ENCODE data around the gene GRIA4.

DNA sequence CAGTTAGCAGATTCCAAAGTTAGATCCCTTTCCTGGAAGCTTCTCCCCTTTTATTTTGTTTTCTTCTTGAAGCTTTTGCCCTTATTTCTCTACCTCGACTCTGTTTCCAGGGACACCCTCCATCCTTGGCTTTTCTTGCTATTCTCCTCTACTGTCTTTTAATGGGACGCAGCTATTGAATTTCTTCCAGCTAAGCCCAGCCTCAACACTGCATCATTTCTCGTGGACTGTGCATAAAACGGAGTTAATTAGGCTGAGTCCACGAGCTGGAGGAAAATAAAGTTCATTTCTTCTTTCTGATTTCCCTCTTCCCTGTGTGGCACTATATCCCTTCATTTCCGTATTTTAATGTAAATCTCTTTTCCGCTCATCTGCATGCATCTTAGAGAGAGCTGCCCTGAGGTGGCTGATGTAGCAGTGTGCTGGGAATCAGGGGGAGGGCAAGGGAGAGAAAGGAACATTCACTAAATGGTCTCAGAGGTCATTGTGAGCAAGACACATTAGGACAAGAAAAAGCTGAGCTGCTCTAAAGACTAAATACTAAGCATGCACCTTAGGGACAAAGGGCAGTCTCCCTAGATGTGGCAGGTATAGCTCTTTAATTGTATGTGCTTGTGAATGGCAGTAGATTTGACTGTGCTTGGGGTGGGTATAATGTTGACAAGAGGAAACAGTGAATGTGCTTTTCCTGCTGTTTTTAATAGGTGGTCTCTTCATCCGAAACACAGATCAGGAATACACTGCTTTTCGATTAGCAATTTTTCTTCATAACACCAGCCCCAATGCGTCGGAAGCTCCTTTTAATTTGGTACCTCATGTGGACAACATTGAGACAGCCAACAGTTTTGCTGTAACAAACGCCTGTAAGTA lies 1.9 kb downstream of the GRIA4 start:
- TF ChIP-seq, protein P1, sequence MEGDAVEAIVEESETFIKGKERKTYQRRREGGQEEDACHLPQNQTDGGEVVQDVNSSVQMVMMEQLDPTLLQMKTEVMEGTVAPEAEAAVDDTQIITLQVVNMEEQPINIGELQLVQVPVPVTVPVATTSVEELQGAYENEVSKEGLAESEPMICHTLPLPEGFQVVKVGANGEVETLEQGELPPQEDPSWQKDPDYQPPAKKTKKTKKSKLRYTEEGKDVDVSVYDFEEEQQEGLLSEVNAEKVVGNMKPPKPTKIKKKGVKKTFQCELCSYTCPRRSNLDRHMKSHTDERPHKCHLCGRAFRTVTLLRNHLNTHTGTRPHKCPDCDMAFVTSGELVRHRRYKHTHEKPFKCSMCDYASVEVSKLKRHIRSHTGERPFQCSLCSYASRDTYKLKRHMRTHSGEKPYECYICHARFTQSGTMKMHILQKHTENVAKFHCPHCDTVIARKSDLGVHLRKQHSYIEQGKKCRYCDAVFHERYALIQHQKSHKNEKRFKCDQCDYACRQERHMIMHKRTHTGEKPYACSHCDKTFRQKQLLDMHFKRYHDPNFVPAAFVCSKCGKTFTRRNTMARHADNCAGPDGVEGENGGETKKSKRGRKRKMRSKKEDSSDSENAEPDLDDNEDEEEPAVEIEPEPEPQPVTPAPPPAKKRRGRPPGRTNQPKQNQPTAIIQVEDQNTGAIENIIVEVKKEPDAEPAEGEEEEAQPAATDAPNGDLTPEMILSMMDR (conservative IDR thresholded peaks at IDR 0.05 in 1 of 2, IDR thresholded peaks at IDR 0.05 in 1 of 2; ENCODE audit: low read depth in 1 of 2, low read length in 2 of 2), result no peak
- no peak for TF ChIP-seq EZH2 (IDR thresholded peaks at IDR 0.05; ENCODE audit: low read length, missing control alignments)

Measured in fibroblast of lung (primary cell).